ENCODE measurements around the gene MGAT5B. TPM values are rescaled to one million over a fixed set of nuclear protein-coding genes. Genes with fewer than 3 reads are reported as not detected.

Gene MGAT5B
- total RNA-seq, 1 donor from 2014 or later, result 6.3 TPM

DNA sequence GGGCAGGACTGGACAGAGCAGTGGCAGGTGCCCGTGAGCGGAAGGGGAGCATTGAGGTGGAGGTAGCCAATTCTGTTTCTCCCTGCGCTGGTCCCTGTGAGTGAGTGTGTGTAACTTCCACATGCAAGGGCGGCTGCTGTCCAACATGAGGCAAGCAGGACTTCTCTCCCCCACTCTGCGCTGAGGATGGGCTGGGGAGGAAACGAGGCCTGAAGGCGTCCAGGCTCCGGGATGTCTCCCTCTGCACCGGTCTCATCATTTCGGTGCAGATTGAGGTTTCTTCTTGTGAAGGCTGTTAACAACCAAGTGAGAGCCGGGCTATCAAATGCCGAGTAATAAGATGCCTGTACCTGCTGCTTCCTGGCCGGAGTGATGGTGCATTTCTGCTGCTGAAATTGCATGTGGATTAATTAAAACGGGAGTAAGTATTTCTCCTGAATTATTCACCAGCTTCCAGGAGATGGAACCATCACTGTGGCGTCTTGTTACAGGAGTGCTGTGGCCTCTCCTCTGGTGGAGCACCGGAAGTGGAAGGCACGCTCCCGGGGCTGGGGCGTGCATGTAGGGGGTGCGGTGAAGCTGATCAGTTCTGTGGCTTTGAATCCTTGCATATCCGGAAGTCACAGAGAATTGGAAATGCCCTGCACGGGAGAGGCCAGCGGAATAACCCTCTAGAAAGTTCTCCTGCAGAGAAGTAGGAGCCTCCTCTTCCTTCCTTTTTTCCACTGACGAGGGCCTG lies 41.7 kb upstream of the MGAT5B start:
- H3K79me2 ChIP-seq (ENCODE audit: insufficient read depth, low read length), result no peaks in the 10 kb centered on the region
- H3K36me3 ChIP-seq (ENCODE audit: insufficient read depth, low read length), result no peaks in the 10 kb centered on the region
- no peaks in the 10 kb centered on the region for H3K27me3 ChIP-seq (ENCODE audit: insufficient read depth, low read length)
- TF ChIP-seq, protein P1, sequence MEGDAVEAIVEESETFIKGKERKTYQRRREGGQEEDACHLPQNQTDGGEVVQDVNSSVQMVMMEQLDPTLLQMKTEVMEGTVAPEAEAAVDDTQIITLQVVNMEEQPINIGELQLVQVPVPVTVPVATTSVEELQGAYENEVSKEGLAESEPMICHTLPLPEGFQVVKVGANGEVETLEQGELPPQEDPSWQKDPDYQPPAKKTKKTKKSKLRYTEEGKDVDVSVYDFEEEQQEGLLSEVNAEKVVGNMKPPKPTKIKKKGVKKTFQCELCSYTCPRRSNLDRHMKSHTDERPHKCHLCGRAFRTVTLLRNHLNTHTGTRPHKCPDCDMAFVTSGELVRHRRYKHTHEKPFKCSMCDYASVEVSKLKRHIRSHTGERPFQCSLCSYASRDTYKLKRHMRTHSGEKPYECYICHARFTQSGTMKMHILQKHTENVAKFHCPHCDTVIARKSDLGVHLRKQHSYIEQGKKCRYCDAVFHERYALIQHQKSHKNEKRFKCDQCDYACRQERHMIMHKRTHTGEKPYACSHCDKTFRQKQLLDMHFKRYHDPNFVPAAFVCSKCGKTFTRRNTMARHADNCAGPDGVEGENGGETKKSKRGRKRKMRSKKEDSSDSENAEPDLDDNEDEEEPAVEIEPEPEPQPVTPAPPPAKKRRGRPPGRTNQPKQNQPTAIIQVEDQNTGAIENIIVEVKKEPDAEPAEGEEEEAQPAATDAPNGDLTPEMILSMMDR (IDR thresholded peaks at IDR 0.05; ENCODE audit: insufficient read depth, low read depth, low read length), result no peak
- TF ChIP-seq EZH2 (IDR thresholded peaks at IDR 0.05; ENCODE audit: insufficient read depth, low read length), result no peak
- Mint-ChIP-seq H3K36me3 (ENCODE audit: low read depth, unreplicated experiment) (no peaks in the 10 kb centered on the region), H3K27ac (ENCODE audit: unreplicated experiment) (no peak overlapping the region), H3K9me3 (ENCODE audit: unreplicated experiment) (peaks cover 2% of the 10 kb centered on the region), H3K4me1 (ENCODE audit: low read depth, unreplicated experiment) (no peaks in the 10 kb centered on the region), H3K4me3 (ENCODE audit: unreplicated experiment) (no peak overlapping the region), H3K27me3 (ENCODE audit: low read depth, unreplicated experiment) (peaks cover 43% of the 10 kb centered on the region)
- no peak overlapping the region for H3K4me2 ChIP-seq (ENCODE audit: low read length)
- no peaks in the 10 kb centered on the region for H3K4me1 ChIP-seq (ENCODE audit: insufficient read depth, low read length)
- H3K9me3 ChIP-seq (ENCODE audit: insufficient read depth, low read depth, low read length), result no peaks in the 10 kb centered on the region
- no peak for FAIRE-seq
- no peak overlapping the region for H3K9ac ChIP-seq (ENCODE audit: low read length)
- no peak overlapping the region for H2AFZ ChIP-seq (ENCODE audit: low read depth, low read length)
- DNase-seq (ENCODE audit: low read depth), result no peak
- H3K4me3 ChIP-seq (ENCODE audit: insufficient read depth, low read depth, low read length), result no peak overlapping the region
- no peak overlapping the region for H3K27ac ChIP-seq (ENCODE audit: low read depth, low read length)
- no peaks in the 10 kb centered on the region for H4K20me1 ChIP-seq (ENCODE audit: insufficient read depth, low read length)

GRCh38 chr17:76827736-76828135 lies 40.5 kb upstream of the MGAT5B start:
- Histone ChIP-seq H4K20me1 (ENCODE audit: insufficient read depth, low read length) (no peaks in the 10 kb centered on the region), H3K9me3 (ENCODE audit: insufficient read depth, low read depth, low read length) (no peaks in the 10 kb centered on the region), H3K27me3 (ENCODE audit: insufficient read depth, low read length) (no peaks in the 10 kb centered on the region), H3K4me1 (ENCODE audit: insufficient read depth, low read length) (no peaks in the 10 kb centered on the region), H3K79me2 (ENCODE audit: insufficient read depth, low read length) (no peaks in the 10 kb centered on the region), H2AFZ (ENCODE audit: low read depth, low read length) (no peak overlapping the region), H3K9ac (ENCODE audit: low read length) (no peak overlapping the region), H3K4me3 (ENCODE audit: insufficient read depth, low read depth, low read length) (no peak overlapping the region), H3K36me3 (ENCODE audit: insufficient read depth, low read length) (no peaks in the 10 kb centered on the region), H3K27ac (ENCODE audit: low read depth, low read length) (no peak overlapping the region), H3K4me2 (ENCODE audit: low read length) (no peak overlapping the region)
- Mint-ChIP-seq H3K36me3 (ENCODE audit: low read depth, unreplicated experiment) (no peaks in the 10 kb centered on the region), H3K27ac (ENCODE audit: unreplicated experiment) (no peak overlapping the region), H3K4me3 (ENCODE audit: unreplicated experiment) (no peak overlapping the region), H3K9me3 (ENCODE audit: unreplicated experiment) (peaks cover 2% of the 10 kb centered on the region), H3K27me3 (ENCODE audit: low read depth, unreplicated experiment) (peaks cover 38% of the 10 kb centered on the region), H3K4me1 (ENCODE audit: low read depth, unreplicated experiment) (no peaks in the 10 kb centered on the region)
- DNase-seq (ENCODE audit: low read depth) (no peak), FAIRE-seq (no peak)
- TF ChIP-seq, protein P1 (IDR thresholded peaks at IDR 0.05; ENCODE audit: insufficient read depth, low read depth, low read length), result no peak
- TF ChIP-seq EZH2 (IDR thresholded peaks at IDR 0.05; ENCODE audit: insufficient read depth, low read length), result no peak

All from astrocyte (in vitro differentiated cells and primary cell).